ENCODE measurements around the gene HECW1. TPM values are rescaled to one million over a fixed set of nuclear protein-coding genes. Genes with fewer than 3 reads are reported as not detected.

HECW1 gene
- total RNA-seq, 3 donors from 2014 or later, result 0.76 to 1.6 (median 1.2) TPM

DNA sequence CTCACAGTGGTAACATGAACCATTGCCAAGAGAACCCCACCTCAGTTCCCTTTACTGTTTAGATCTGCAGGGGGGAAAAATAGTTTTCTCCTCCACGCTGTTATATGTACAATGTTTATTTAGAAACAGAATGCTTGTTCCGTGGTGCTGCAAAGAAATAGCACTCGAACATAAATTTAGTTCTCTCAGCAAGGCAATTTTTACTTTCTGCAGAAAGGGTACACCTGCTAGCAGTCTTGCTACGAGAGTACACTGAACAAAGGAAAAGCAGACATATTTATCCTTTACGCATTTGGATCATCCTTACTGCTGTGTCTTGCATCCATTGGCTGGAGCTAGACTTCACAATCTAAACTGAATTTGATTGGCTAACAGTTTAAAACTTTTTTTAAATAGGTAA, 178.5 kb downstream of the HECW1 start:
- ATAC-seq (no peak), DNase-seq (no peak)
- peaks cover 5% of the 10 kb centered on the region for H3K9me3 ChIP-seq
- H3K4me1 ChIP-seq (ENCODE audit: low read depth), result no peaks in the 10 kb centered on the region
- intact Hi-C loops (cut with DNase I, micrococcal nuclease), result no loop called here
- no peak overlapping the region for H3K4me3 ChIP-seq
- no peaks in the 10 kb centered on the region for H3K36me3 ChIP-seq (ENCODE audit: low read depth)
- TF ChIP-seq CTCF (IDR thresholded peaks at IDR 0.05), result no peak

DNA sequence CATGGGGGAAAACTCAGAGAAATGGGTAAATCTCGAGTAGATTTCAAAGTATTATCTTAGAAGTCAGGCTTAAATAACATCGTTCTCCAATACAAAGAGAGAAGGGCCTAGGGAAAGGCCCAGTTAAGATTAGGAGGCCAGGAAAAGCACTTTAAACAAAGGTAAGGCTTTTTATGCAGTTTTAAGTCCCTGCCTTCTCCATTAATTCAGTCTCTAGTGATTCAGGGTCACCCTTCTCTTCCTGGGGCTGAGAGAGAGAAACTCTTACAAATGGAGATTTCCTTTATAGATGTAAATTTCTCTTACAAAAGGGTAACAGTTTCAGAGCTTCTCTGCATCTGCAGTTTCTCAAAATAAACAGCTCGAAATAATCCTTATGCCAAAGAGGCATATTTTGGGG, 179.3 kb downstream of the HECW1 start:
- peaks cover 5% of the 10 kb centered on the region for H3K9me3 ChIP-seq
- ATAC-seq (no peak), DNase-seq (no peak)
- no peak for TF ChIP-seq CTCF (IDR thresholded peaks at IDR 0.05)
- no peaks in the 10 kb centered on the region for H3K36me3 ChIP-seq (ENCODE audit: low read depth)
- intact Hi-C loops (cut with DNase I, micrococcal nuclease), result no loop called here
- no peaks in the 10 kb centered on the region for H3K4me1 ChIP-seq (ENCODE audit: low read depth)
- H3K4me3 ChIP-seq, result no peak overlapping the region

DNA sequence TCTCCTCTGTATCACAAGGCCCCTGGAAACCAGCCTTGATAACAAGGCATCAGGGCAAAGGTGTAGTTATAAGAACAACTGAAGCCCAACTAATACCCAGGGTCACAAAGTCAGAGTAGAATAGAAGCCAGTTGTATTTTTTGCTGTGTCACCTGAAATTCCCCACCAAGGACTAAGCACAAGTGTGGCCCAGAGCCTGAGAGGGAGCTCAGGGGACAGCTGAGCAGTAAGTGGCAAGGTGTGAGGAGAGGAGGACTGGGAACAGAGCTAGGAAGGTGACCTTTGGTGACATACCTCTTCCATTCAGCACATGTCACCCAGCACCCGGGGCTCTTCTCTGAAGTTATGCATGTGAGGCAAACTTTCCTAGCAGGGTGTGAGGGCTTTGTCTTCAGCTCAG, 179.9 kb downstream of the HECW1 start:
- no peak overlapping the region for H3K4me3 ChIP-seq
- intact Hi-C loops (cut with DNase I, micrococcal nuclease), result no loop called here
- H3K4me1 ChIP-seq (ENCODE audit: low read depth), result no peaks in the 10 kb centered on the region
- peaks cover 5% of the 10 kb centered on the region for H3K9me3 ChIP-seq
- DNase-seq, result no peak
- no peak for TF ChIP-seq CTCF (IDR thresholded peaks at IDR 0.05)
- ATAC-seq, result no peak
- H3K36me3 ChIP-seq (ENCODE audit: low read depth), result no peaks in the 10 kb centered on the region

DNA sequence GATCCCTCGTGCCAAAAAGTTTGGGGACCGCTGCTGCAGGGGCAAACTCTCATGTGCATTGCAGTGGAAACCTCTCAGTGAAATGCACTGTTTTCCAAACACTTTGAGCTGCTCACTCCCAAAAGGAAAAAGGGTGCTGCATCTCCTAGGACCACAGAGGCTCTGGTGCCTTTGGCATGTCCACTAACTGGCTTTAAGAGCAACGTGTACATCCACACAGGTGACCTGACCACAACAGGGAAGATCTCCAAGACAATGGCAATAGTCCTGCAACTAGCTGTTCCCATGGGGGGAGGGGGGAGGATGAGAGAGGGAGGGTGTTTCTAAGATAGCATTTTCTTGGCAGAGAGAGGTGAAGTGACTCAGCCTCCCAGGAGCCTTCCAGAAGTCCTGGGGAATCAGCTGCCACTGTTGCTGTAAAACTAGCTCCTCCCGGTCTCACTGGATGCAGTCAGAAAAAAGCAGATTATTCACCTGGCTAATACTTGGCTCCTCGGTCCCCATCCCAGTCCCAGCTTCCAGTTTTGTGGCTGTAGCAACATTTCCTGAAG, 181.7 kb downstream of the HECW1 start:
- H3K9me3 ChIP-seq, result peaks cover 5% of the 10 kb centered on the region
- no peak for ATAC-seq
- no peak for DNase-seq

DNA sequence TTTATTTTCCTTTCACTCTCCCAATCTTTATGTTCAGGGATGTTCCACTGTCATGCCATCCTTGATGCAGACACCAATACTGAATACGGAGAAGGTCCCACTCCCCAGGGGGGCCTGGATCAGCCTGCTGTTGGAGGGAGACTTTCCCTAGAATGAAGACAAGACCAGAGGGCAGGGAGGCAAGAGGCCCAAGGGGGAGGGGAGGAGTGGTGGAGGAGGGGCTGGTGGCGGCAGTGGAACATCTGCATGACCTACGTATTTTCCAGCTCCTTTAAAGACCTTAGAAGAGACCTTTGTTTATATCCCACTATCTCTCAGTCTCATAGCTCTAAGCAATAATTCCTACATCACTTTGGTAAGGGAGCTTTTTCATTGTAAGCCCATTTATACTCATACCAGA, 183.0 kb downstream of the HECW1 start:
- TF ChIP-seq CTCF (IDR thresholded peaks at IDR 0.05), result no peak
- Histone ChIP-seq H3K36me3 (ENCODE audit: low read depth) (no peaks in the 10 kb centered on the region), H3K9me3 (peaks cover 5% of the 10 kb centered on the region), H3K4me1 (ENCODE audit: low read depth) (no peaks in the 10 kb centered on the region), H3K4me3 (no peak overlapping the region)
- intact Hi-C loops (cut with DNase I, micrococcal nuclease), result no loop called here
- DNase-seq (no peak), ATAC-seq (no peak)

More for the DNA sequence above, 181.7 kb downstream of the HECW1 start:
- Histone ChIP-seq H3K36me3 (ENCODE audit: low read depth) (no peaks in the 10 kb centered on the region), H3K4me1 (ENCODE audit: low read depth) (no peaks in the 10 kb centered on the region), H3K4me3 (no peak overlapping the region)
- no peak for TF ChIP-seq CTCF (IDR thresholded peaks at IDR 0.05)
- intact Hi-C loops (cut with DNase I, micrococcal nuclease), result no loop called here

DNA sequence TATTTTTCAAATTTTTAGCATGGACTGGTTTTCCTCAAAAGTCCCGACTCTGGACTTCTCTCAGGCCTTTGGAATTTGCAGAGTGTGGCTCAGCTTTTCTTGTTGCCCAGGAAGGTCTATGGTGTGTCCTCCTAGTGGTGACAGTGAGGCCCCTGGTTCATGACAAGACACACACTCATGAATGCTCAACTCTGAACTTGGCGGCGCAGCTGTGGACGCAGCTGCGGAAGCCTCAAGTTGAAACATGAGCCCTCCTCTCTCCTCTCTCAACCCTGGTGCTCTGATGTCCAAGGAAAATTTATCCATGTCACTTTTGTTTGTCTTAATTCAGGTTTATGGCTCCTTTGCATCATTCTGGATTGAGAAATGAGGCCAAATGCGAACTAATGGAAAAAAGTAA, 183.9 kb downstream of the HECW1 start:
- ATAC-seq (no peak), DNase-seq (no peak)
- H3K4me3 ChIP-seq, result no peak overlapping the region
- intact Hi-C loops (cut with DNase I, micrococcal nuclease), result no loop called here
- TF ChIP-seq CTCF (IDR thresholded peaks at IDR 0.05), result no peak
- no peaks in the 10 kb centered on the region for H3K9me3 ChIP-seq
- no peaks in the 10 kb centered on the region for H3K36me3 ChIP-seq (ENCODE audit: low read depth)
- no peaks in the 10 kb centered on the region for H3K4me1 ChIP-seq (ENCODE audit: low read depth)
